H1 (cell line): Measurements from ENCODE around the gene ATP1B3. TPM values are rescaled to one million over a fixed set of nuclear protein-coding genes. Genes with fewer than 3 reads are reported as not detected.

ENCODE experiments used
- CTCF ChIA-PET: fragments of 300-600 bp; sonication (Branson Sonifier 250); formaldehyde crosslinking; loops from one replicate; lab custom pipeline; 2021; ENCODE audit not compliant: partially characterized antibody; lab: Charles Lee
- POLR2A ChIA-PET: fragments of 300-600 bp; sonication (Branson Sonifier 250); formaldehyde crosslinking; loops from one replicate; lab custom pipeline; 2021; ENCODE audit warnings: inconsistent platforms; ENCODE audit not compliant: partially characterized antibody; lab: Charles Lee
- DNase-seq, 2 experiments: peaks; one replicate each; pipeline versions ENCODE4 v3.0.0 to v3.0.0-alpha.2; 2010 to 2022; ENCODE audit warnings: low spot score in 2 of 2, low read depth in 1 of 2, mixed read lengths in 1 of 2
- FAIRE-seq: peaks from 2 replicates; lab custom pipeline; 2011; peaks lifted over from hg19 to GRCh38; lab: Jason Lieb, UNC
- H2AFZ ChIP-seq: 2 replicates; pipeline ENCODE4 v1.8.1; 2012; ENCODE audit warnings: low read length, inconsistent platforms
- H2AK5ac ChIP-seq: 2 replicates; pipeline ENCODE4 v1.6.1; 2013; ENCODE audit warnings: low read depth, low read length
- H2BK120ac ChIP-seq: replicated peaks from 2 replicates; pipeline ENCODE3; 2013; ENCODE audit warnings: low read depth, low read length, inconsistent platforms
- H2BK12ac ChIP-seq: 2 replicates; pipeline ENCODE4 v1.6.1; 2013; ENCODE audit warnings: low read depth, low read length
- H2BK15ac ChIP-seq: 2 replicates; pipeline ENCODE4 v1.6.1; 2013; ENCODE audit warnings: low read length
- H2BK20ac ChIP-seq: 2 replicates; pipeline ENCODE4 v1.6.1; 2013; ENCODE audit warnings: low read length
- H2BK5ac ChIP-seq: 2 replicates; pipeline ENCODE4 v1.6.1; 2013; ENCODE audit warnings: low read depth, low read length
- H3K14ac ChIP-seq: 2 replicates; pipeline ENCODE4 v1.6.1; 2013; ENCODE audit warnings: inconsistent platforms; ENCODE audit not compliant: insufficient read length
- H3K18ac ChIP-seq: 2 replicates; pipeline ENCODE4 v1.6.1; 2013; ENCODE audit warnings: low read length; ENCODE audit errors: extremely low read depth
- H3K23ac ChIP-seq: 2 replicates; pipeline ENCODE4 v1.6.1; 2013; ENCODE audit warnings: inconsistent platforms; ENCODE audit not compliant: insufficient read length
- H3K23me2 ChIP-seq: 2 replicates; pipeline ENCODE4 v1.6.1; 2013; ENCODE audit warnings: low read depth, low read length
- H3K27ac ChIP-seq: 2 replicates; pipeline ENCODE4 v1.6.1; 2011; ENCODE audit warnings: low read depth, low read length, inconsistent platforms
- H3K27me3 ChIP-seq, 4 experiments: replicated peaks in 1 of 4; 1 replicate in 1 of 4; 2 replicates in 3 of 4; pipeline versions ENCODE4 v1.6.1 to v1.8.1; 2011 to 2013; ENCODE audit warnings: low read length in 3 of 4, mild to moderate bottlenecking in 3 of 4, inconsistent platforms in 2 of 4, mixed read lengths in 2 of 4, moderate library complexity in 1 of 4; ENCODE audit not compliant: control insufficient read depth in 3 of 4, insufficient read depth in 3 of 4; ENCODE audit errors: extremely low read depth in 1 of 4
- H3K36me3 ChIP-seq, 4 experiments: 2 replicates each; pipeline versions ENCODE4 v1.6.1 to v1.8.1; 2011 to 2013; ENCODE audit warnings: mild to moderate bottlenecking in 4 of 4, low read length in 3 of 4, moderate library complexity in 2 of 4, control low read depth in 1 of 4, inconsistent platforms in 1 of 4; ENCODE audit not compliant: insufficient read depth in 4 of 4, control insufficient read depth in 2 of 4
- H3K4ac ChIP-seq: replicated peaks from 2 replicates; pipeline ENCODE3; 2013; ENCODE audit warnings: low read length, low read depth, mixed read lengths, inconsistent platforms; ENCODE audit not compliant: insufficient read length
- H3K4me1 ChIP-seq, 4 experiments: replicated peaks in 1 of 4; 1 replicate in 1 of 4; 2 replicates in 3 of 4; pipeline versions ENCODE4 v1.6.1 to v1.8.1; 2011 to 2013; ENCODE audit warnings: low read length in 3 of 4, inconsistent platforms in 2 of 4, mixed read lengths in 1 of 4; ENCODE audit not compliant: insufficient read depth in 4 of 4, control insufficient read depth in 3 of 4
- H3K4me2 ChIP-seq, 2 experiments: 2 replicates each; pipeline versions ENCODE4 v1.6.1 to v1.8.1; 2011 to 2013; ENCODE audit warnings: low read depth in 2 of 2, low read length in 2 of 2, control low read depth in 1 of 2, inconsistent platforms in 1 of 2, mild to moderate bottlenecking in 1 of 2; ENCODE audit not compliant: insufficient read depth in 1 of 2
- H3K4me3 ChIP-seq, 4 experiments: fragments of 200-600, 300-600 bp in 1 of 4; sonication (generic), shearing (Covaris generic), sonication (Bioruptor Twin) in 1 of 4; 2 replicates each; pipeline versions ENCODE4 v1.5.1 to v1.8.1; 2011 to 2016; ENCODE audit warnings: low read length in 4 of 4, low read depth in 3 of 4, control low read depth in 2 of 4, inconsistent platforms in 2 of 4, mild to moderate bottlenecking in 2 of 4, mixed read lengths in 1 of 4, moderate library complexity in 1 of 4; ENCODE audit not compliant: insufficient read depth in 2 of 4; ENCODE audit errors: extremely low read depth in 1 of 4
- H3K56ac ChIP-seq: replicated peaks from 2 replicates; pipeline ENCODE3; 2013; ENCODE audit warnings: low read depth, mild to moderate bottlenecking, mixed read lengths, low read length, inconsistent platforms; ENCODE audit not compliant: insufficient read length
- H3K79me1 ChIP-seq: 2 replicates; pipeline ENCODE4 v1.6.1; 2013; ENCODE audit warnings: low read depth, low read length, control low read depth
- H3K79me2 ChIP-seq, 2 experiments: 2 replicates each; pipeline versions ENCODE4 v1.6.1 to v1.8.1; 2012 to 2013; ENCODE audit warnings: low read length in 2 of 2, mild to moderate bottlenecking in 2 of 2, inconsistent platforms in 1 of 2; ENCODE audit not compliant: insufficient read depth in 2 of 2, control insufficient read depth in 1 of 2
- H3K9ac ChIP-seq, 4 experiments: replicated peaks in 1 of 4; 1 replicate in 1 of 4; 2 replicates in 3 of 4; pipeline versions ENCODE4 v1.6.1 to v1.8.1; 2011 to 2013; ENCODE audit warnings: low read depth in 3 of 4, low read length in 3 of 4, control low read depth in 2 of 4, mild to moderate bottlenecking in 2 of 4, moderate library complexity in 2 of 4, inconsistent platforms in 1 of 4; ENCODE audit errors: extremely low read depth in 1 of 4
- H3K9me3 ChIP-seq, 2 experiments: 2 replicates each; pipeline versions ENCODE4 v1.6.1 to v1.8.1; 2012 to 2013; ENCODE audit warnings: mild to moderate bottlenecking in 2 of 2, moderate library complexity in 2 of 2, control low read depth in 1 of 2, inconsistent platforms in 1 of 2, low read depth in 1 of 2, low read length in 1 of 2, mixed read lengths in 1 of 2; ENCODE audit not compliant: insufficient read depth in 2 of 2
- H4K20me1 ChIP-seq, 2 experiments: replicated peaks in 1 of 2; 2 replicates each; pipeline versions ENCODE3 to v1.8.1; 2011 to 2013; ENCODE audit warnings: inconsistent platforms in 2 of 2, low read length in 2 of 2, mild to moderate bottlenecking in 1 of 2; ENCODE audit not compliant: insufficient read depth in 2 of 2, control insufficient read depth in 1 of 2
- H4K5ac ChIP-seq: 2 replicates; pipeline ENCODE4 v1.6.1; 2013; ENCODE audit warnings: low read length, low read depth, mixed read lengths, inconsistent platforms; ENCODE audit not compliant: insufficient read length
- H4K8ac ChIP-seq: 2 replicates; pipeline ENCODE4 v1.8.0; 2013; ENCODE audit warnings: mild to moderate bottlenecking, moderate library complexity, low read length, inconsistent platforms; ENCODE audit not compliant: insufficient read depth; ENCODE audit errors: extremely low read depth
- H4K91ac ChIP-seq: replicated peaks from 2 replicates; pipeline ENCODE3; 2013; ENCODE audit warnings: low read length, mixed read lengths, inconsistent platforms; ENCODE audit not compliant: insufficient read length
- ATF2 ChIP-seq: IDR thresholded peaks from 2 replicates; pipeline ENCODE4 v1.6.1; 2012; ENCODE audit warnings: low read length, inconsistent platforms
- BCL11A ChIP-seq, 2 experiments: IDR thresholded peaks; one replicate each; pipeline ENCODE4 v1.6.1; 2011; ENCODE audit warnings: low read depth in 2 of 2, low read length in 2 of 2, mild to moderate bottlenecking in 2 of 2
- CBX8 ChIP-seq: fragments of 300-800, 300-1000 bp; sonication (generic); IDR thresholded peaks from 2 replicates; pipeline ENCODE4 v1.7.1; 2016; ENCODE audit warnings: low read depth, low read length, borderline replicate concordance
- CHD1 ChIP-seq: IDR thresholded peaks from 2 replicates; pipeline ENCODE4 v1.6.1; 2012; ENCODE audit warnings: low read depth, low read length, improper control_type of control experiment
- EGR1 ChIP-seq: IDR thresholded peaks from 2 replicates; pipeline ENCODE4 v1.6.1; 2011; ENCODE audit warnings: low read depth, low read length, borderline replicate concordance
- EZH2 ChIP-seq: fragments of 200-600 bp; sonication (generic); IDR thresholded peaks from 2 replicates; pipeline ENCODE4 v1.7.1; 2012; ENCODE audit warnings: low read depth, mild to moderate bottlenecking, moderate library complexity, low read length, inconsistent platforms; ENCODE audit not compliant: severe bottlenecking
- GABPA ChIP-seq: IDR thresholded peaks from 2 replicates; pipeline ENCODE4 v1.6.1; 2011; ENCODE audit warnings: mild to moderate bottlenecking, low read length, moderate library complexity, borderline replicate concordance; ENCODE audit not compliant: insufficient read depth
- RAD21 ChIP-seq, 2 experiments: IDR thresholded peaks in 1 of 2; conservative IDR thresholded peaks in 1 of 2; 2 replicates each; pipeline ENCODE4 v1.6.1; 2011; ENCODE audit warnings: low read depth in 2 of 2, low read length in 2 of 2, improper control_type of control experiment in 1 of 2, inconsistent platforms in 1 of 2, mild to moderate bottlenecking in 1 of 2, moderate library complexity in 1 of 2
- SIRT6 ChIP-seq: IDR thresholded peaks from one replicate; pipeline ENCODE4 v1.7.1; 2012; ENCODE audit warnings: low read length, inconsistent platforms
- SIX5 ChIP-seq: IDR thresholded peaks from 2 replicates; pipeline ENCODE4 v1.6.1; 2011; ENCODE audit warnings: mild to moderate bottlenecking, low read depth, low read length
- TAF7 ChIP-seq: optimal IDR thresholded peaks from 2 replicates; pipeline ENCODE3; 2011; ENCODE audit warnings: low read depth, mild to moderate bottlenecking, inconsistent platforms, low read length, moderate library complexity, borderline replicate concordance
- TCF12 ChIP-seq: IDR thresholded peaks from 2 replicates; pipeline ENCODE4 v1.6.1; 2011; ENCODE audit warnings: low read depth, mild to moderate bottlenecking, low read length
- WGBS, 2 experiments: shearing (Covaris generic) in 1 of 2; methylation state at CpG; one replicate each; pipeline versions ENCODE4 v1.1.6 to v1.1.7; 2013 to 2015; ENCODE audit warnings: low lambda C conversion rate in 2 of 2, mixed read lengths in 2 of 2, inconsistent platforms in 1 of 2, low coverage in 1 of 2, missing lambda C conversion rate in 1 of 2; ENCODE audit not compliant: insufficient replicate concordance in 2 of 2, insufficient coverage in 1 of 2, insufficient read length in 1 of 2; ENCODE audit errors: extremely low coverage in 1 of 2, missing lambda C conversion rate in 1 of 2; 5-methylcytosine and 5-hydroxymethylcytosine counted together
- polyA plus RNA-seq, 7 experiments: library from polyadenylated mRNA; depleted of rRNA in 3 of 7; stranded (reverse) in 5 of 7; unstranded in 2 of 7; fragments of >200 nt in 5 of 7; fragments of 200-250 nt in 2 of 7; gene quantifications; 1 replicate in 5 of 7; 2 replicates in 1 of 7; 4 replicates in 1 of 7; pipeline versions ENCODE4 v1.2.1 to v1.2.3, GENCODE V29; 2011 to 2013; ENCODE audit warnings: missing spikeins in 2 of 7, mixed read lengths in 2 of 7
- total RNA-seq: library from RNA; stranded (reverse); fragmentation: NEBNext Ultra II Directional; extraction: Animal tissue kit (Norgen Biotek cat#: 25700); gene quantifications from 2 replicates; pipeline ENCODE4 v1.2.1, GENCODE V29; 2021

The ATP1B3 gene
- total and polyA plus RNA-seq, 2 of the 8 experiments (the other 6 are each of a cell fraction or from before 2014, with no cell fraction given), result 233 to 342 TPM

GRCh38 chr3:141877911-141878310, 1.5 kb downstream of the ATP1B3 start:
- WGBS, 2 experiments, result 6% methylated on average over 3 of the region's 3 CpGs; no CpG with 5 or more reads in 1 of the 2 experiments
- DNase-seq (no peak), FAIRE-seq (no peak)

More at GRCh38 chr3:141877911-141878310, 1.5 kb downstream of the ATP1B3 start:
- Histone ChIP-seq H3K79me2 (peaks cover 13 to 57% of the 10 kb centered on the region in 2 experiments), H3K56ac (no peak overlapping the region), H3K79me1 (peaks cover 5% of the 10 kb centered on the region), H3K4me3 (peak overlapping the region; percentile 74 to 97 (median 76)), H4K5ac (no peak overlapping the region), H2BK20ac (no peak overlapping the region), H2BK12ac (no peak overlapping the region), H2AK5ac (no peak overlapping the region), H3K4me1 (peaks cover 0 to 3% (median 0%) of the 10 kb centered on the region in 4 experiments; a peak in 1 of 7 replicates), H3K18ac (no peak overlapping the region), H4K20me1 (peaks cover 10 to 15% of the 10 kb centered on the region in 2 experiments), H3K9ac (peak overlapping the region in 3 of 4 experiments; percentile 20 to 71 (median 64); a peak in 6 of 7 replicates), H3K14ac (no peak overlapping the region), H3K27me3 (no peaks in the 10 kb centered on the region), H2AFZ (no peak overlapping the region), H3K23me2 (peaks cover 7% of the 10 kb centered on the region), H3K23ac (no peak overlapping the region), H2BK15ac (no peak overlapping the region), H4K8ac (no peak overlapping the region), H3K4me2 (peak overlapping the region; percentile 51 to 80), H2BK120ac (no peak overlapping the region), H3K9me3 (no peaks in the 10 kb centered on the region), H2BK5ac (no peak overlapping the region), H3K4ac (no peak overlapping the region), H3K27ac (no peak overlapping the region), H3K36me3 (peaks cover 0 to 10% (median 0%) of the 10 kb centered on the region in 4 experiments; a peak in 3 of 8 replicates), H4K91ac (no peak overlapping the region)
- POLR2A ChIA-PET, result interaction anchor here (0.5 to 1.7 kb wide), 7 partner anchors 16 to 855 kb away, joined by 3 to 5 read pairs (median 4); partner anchors contain the start of gene RNF7
- CTCF ChIA-PET, result interaction anchor here (0.6 to 2.0 kb wide), 7 partner anchors 8 to 139 kb away, joined by 3 to 6 read pairs (median 3); partner anchors contain the start of gene RNF7
- TF ChIP-seq BCL11A (IDR thresholded peaks at IDR 0.05; ENCODE audit: low read depth in 2 of 2, low read length in 2 of 2), result no peak
- TF ChIP-seq ATF2, result no peak
- TF ChIP-seq RAD21 (IDR thresholded peaks at IDR 0.05 in 1 of 2, conservative IDR thresholded peaks at IDR 0.05 in 1 of 2; ENCODE audit: low read depth in 2 of 2, low read length in 2 of 2), result no peak
- no peak for TF ChIP-seq GABPA
- no peak for TF ChIP-seq SIRT6
- TF ChIP-seq TAF7, result no peak
- TF ChIP-seq CBX8, result no peak
- TF ChIP-seq CHD1, result no peak
- TF ChIP-seq EZH2, result no peak
- no peak for TF ChIP-seq TCF12
- TF ChIP-seq SIX5, result no peak
- TF ChIP-seq EGR1, result no peak
